ENCODE data around the gene TRAPPC6A.

TRAPPC6A gene

GRCh38 chr19:45169602-45170001 is 8.4 kb downstream of the TRAPPC6A start:
- no peak for TF ChIP-seq SP1 (IDR thresholded peaks at IDR 0.05)
- no peak for TF ChIP-seq ARNT (IDR thresholded peaks at IDR 0.05)
- TF ChIP-seq HDGF (IDR thresholded peaks at IDR 0.05; ENCODE audit: borderline replicate concordance), result no peak
- TF ChIP-seq L3MBTL2 (conservative IDR thresholded peaks at IDR 0.05), result no peak
- no peak for TF ChIP-seq FOXA1 (IDR thresholded peaks at IDR 0.05)
- no peak for TF ChIP-seq TARDBP (IDR thresholded peaks at IDR 0.05)
- TF ChIP-seq SUZ12 (IDR thresholded peaks at IDR 0.05), result no peak
- TF ChIP-seq NFRKB (IDR thresholded peaks at IDR 0.05), result no peak
- TF ChIP-seq ZNF384 (IDR thresholded peaks at IDR 0.05), result no peak
- TF ChIP-seq PKNOX1 (IDR thresholded peaks at IDR 0.05), result no peak
- no peak for TF ChIP-seq FOXK2 (IDR thresholded peaks at IDR 0.05)
- no peak for TF ChIP-seq CTBP1 (IDR thresholded peaks at IDR 0.05; ENCODE audit: borderline replicate concordance)
- TF ChIP-seq LEF1 (IDR thresholded peaks at IDR 0.05; ENCODE audit: borderline replicate concordance), result no peak
- no peak for DNase-seq (ENCODE audit: extremely low spot score)
- POLR2A ChIA-PET, result no interaction called here
- CTCF ChIA-PET, result no interaction called here

- CTCF ChIA-PET, result no interaction called here
- DNase-seq (ENCODE audit: extremely low spot score), result no peak
- TF ChIP-seq SUZ12 (IDR thresholded peaks at IDR 0.05) (no peak), HDGF (IDR thresholded peaks at IDR 0.05; ENCODE audit: borderline replicate concordance) (no peak), FOXM1 (IDR thresholded peaks at IDR 0.05; ENCODE audit: borderline replicate concordance) (no peak), FOXK2 (IDR thresholded peaks at IDR 0.05) (no peak), CTBP1 (IDR thresholded peaks at IDR 0.05; ENCODE audit: borderline replicate concordance) (no peak), FOXA1 (IDR thresholded peaks at IDR 0.05) (no peak), ARNT (IDR thresholded peaks at IDR 0.05) (no peak), TARDBP (IDR thresholded peaks at IDR 0.05) (no peak), PKNOX1 (IDR thresholded peaks at IDR 0.05) (no peak), LEF1 (IDR thresholded peaks at IDR 0.05; ENCODE audit: borderline replicate concordance) (no peak), ZNF384 (IDR thresholded peaks at IDR 0.05) (no peak)
- POLR2A ChIA-PET, result no interaction called here
These were observed 9.2 kb downstream of the TRAPPC6A start for GRCh38 chr19:45168767-45169351.

- CTCF ChIA-PET, result no interaction called here
- TF ChIP-seq ARNT (IDR thresholded peaks at IDR 0.05) (no peak), HDGF (IDR thresholded peaks at IDR 0.05; ENCODE audit: borderline replicate concordance) (no peak), FOXK2 (IDR thresholded peaks at IDR 0.05) (no peak), CTBP1 (IDR thresholded peaks at IDR 0.05; ENCODE audit: borderline replicate concordance) (no peak), NFRKB (IDR thresholded peaks at IDR 0.05) (no peak), BHLHE40 (IDR thresholded peaks at IDR 0.05; ENCODE audit: borderline replicate concordance) (no peak), FOXM1 (IDR thresholded peaks at IDR 0.05; ENCODE audit: borderline replicate concordance) (no peak), LEF1 (IDR thresholded peaks at IDR 0.05; ENCODE audit: borderline replicate concordance) (no peak), SUZ12 (IDR thresholded peaks at IDR 0.05) (no peak), L3MBTL2 (conservative IDR thresholded peaks at IDR 0.05) (no peak), ELF4 (IDR thresholded peaks at IDR 0.05) (no peak), FOXA1 (IDR thresholded peaks at IDR 0.05) (no peak), PKNOX1 (IDR thresholded peaks at IDR 0.05) (no peak), SP1 (IDR thresholded peaks at IDR 0.05) (no peak), ZNF384 (IDR thresholded peaks at IDR 0.05) (no peak), TARDBP (IDR thresholded peaks at IDR 0.05) (no peak)
- POLR2A ChIA-PET, result interaction anchor here (2.2 kb wide), 1 partner anchor 11 kb away, joined by 8 read pairs; the partner anchor contains the start of genes BLOC1S3 and TRAPPC6A
- DNase-seq (ENCODE audit: extremely low spot score), result no peak
These were observed 11.2 kb downstream of the TRAPPC6A start for GRCh38 chr19:45166723-45167252.

- no peak for TF ChIP-seq SP1 (IDR thresholded peaks at IDR 0.05)
- peak; percentile 22; the same call in 1 of the 2 replicates for TF ChIP-seq PKNOX1 (IDR thresholded peaks at IDR 0.05)
- POLR2A ChIA-PET, result interaction anchor here (1.7 kb wide), 1 partner anchor 15 kb away, joined by 8 read pairs; the partner anchor contains the start of gene BLOC1S3
- CTCF ChIA-PET, result interaction anchor here (0.6 kb wide), 1 partner anchor 96 kb away, joined by 3 read pairs; no protein-coding TSS in a partner anchor
- DNase-seq (ENCODE audit: extremely low spot score), result no peak
These were observed 13.3 kb downstream of the TRAPPC6A start for GRCh38 chr19:45164577-45165335.

- POLR2A ChIA-PET, result interaction anchor here (1.7 kb wide), 1 partner anchor 16 kb away, joined by 8 read pairs; the partner anchor contains the start of gene BLOC1S3
- CTCF ChIA-PET, result interaction anchor here (0.6 kb wide), 1 partner anchor 97 kb away, joined by 3 read pairs; no protein-coding TSS in a partner anchor
- no peak for TF ChIP-seq BHLHE40 (IDR thresholded peaks at IDR 0.05; ENCODE audit: borderline replicate concordance)
- no peak for TF ChIP-seq ELF4 (IDR thresholded peaks at IDR 0.05)
- no peak for TF ChIP-seq NFRKB (IDR thresholded peaks at IDR 0.05)
- no peak for DNase-seq (ENCODE audit: extremely low spot score)
These were observed 14.1 kb downstream of the TRAPPC6A start for GRCh38 chr19:45163751-45164460.
